ENCODE results near the gene UNC119. TPM values are rescaled to one million over a fixed set of nuclear protein-coding genes. Genes with fewer than 3 reads are reported as not detected.

UNC119 gene
- polyA plus RNA-seq, 1 donor = 15.5 TPM

DNA sequence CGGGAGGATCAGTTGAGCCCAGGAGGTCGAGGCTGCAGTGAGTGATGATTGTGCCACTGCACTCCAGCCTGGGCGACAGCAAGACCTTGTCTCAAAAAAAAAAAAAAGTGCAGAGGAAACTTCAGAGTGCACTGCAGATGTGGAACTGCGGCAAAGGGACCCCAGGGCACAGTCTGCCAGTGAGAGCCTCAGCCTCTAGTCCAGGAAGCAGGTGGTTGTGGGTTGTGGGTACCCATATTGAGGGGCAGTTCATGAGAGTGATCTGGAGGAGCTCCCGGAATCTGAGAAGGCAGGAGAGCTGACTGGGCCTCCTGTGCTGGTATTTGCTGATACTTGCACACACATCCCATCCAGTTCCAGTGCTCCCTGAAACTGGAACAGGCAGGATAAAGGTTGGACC is 33.2 kb downstream of the UNC119 start:
- no peak for DNase-seq

DNA sequence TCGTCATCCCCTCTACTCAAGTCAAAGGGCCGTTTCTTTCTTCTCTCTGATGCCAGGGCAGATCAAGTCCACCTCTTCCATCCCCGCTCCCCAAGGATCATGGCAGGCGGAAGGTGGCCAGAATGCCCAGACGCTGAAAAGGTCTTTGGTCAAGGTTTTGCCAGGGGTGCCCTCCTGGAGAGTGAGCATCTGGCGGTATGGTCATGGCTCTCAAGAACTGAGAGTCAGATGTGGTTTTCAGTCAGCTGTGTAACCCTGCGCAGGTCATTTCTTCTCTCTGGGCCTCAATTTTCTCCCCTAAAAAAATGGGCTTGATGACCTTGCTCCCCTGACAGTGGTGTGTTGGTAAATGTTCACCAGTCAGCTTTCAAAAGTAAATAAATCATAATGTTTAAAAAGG is 33.8 kb downstream of the UNC119 start:
- no peak for DNase-seq

DNA sequence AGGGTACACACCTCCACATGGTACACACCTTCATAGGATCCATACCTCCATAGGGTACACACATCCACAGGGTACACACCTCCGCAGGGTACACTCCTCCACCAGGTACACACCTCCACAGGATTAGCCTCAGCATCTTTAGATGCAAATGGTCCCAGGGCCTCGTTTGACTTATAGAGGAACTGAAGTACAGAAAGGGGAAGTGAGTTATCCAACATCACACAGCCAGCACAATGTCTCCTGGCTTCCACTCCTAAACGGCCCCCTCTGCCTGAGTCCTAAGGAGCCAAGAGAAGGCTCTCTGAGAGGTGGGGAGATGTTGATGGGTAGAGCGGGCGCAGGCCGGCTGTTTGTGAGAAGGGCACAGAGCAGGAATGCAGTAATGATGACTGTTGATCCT is 34.3 kb downstream of the UNC119 start:
- DNase-seq = no peak

DNA sequence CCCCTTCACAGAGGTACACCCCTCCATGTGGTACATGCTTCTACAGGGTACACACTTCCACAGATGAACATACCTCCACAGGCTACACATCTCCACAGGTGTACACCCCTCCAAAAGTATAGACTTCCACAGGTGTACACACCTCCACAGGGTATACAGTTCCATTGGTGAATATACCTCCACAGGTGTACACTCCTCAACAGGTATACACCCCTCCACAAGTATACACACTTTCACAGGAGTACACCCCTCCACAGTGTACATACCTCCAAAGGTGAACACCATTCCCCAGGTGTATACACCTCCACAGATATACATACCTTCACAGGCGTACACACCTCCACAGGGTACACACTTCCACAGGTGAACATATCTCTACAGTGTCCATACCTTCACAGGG is 36.9 kb downstream of the UNC119 start:
- DNase-seq = no peak

DNA sequence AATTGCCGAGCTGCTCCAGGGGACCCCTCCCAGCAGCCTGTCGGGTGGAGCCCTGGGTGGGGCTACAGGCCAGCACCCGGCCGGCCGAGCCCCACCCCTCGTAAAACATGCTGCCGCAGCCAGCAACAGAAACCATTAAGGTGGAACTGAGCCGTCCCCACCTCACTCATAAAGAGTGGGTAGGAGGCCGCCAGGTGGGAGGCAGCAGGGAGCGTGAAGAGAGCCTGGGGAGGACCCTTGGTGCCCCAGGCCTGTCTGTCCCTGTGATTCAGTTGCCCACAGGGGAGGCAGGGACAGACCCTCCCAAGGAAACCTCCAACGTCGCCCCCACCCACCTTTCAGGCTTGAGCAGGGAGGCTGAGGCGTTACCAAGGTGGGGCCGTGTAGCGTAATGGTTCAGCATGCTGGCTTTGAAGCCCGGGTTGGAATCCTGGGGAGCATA is 37.8 kb downstream of the UNC119 start:
- no peak for DNase-seq

DNA sequence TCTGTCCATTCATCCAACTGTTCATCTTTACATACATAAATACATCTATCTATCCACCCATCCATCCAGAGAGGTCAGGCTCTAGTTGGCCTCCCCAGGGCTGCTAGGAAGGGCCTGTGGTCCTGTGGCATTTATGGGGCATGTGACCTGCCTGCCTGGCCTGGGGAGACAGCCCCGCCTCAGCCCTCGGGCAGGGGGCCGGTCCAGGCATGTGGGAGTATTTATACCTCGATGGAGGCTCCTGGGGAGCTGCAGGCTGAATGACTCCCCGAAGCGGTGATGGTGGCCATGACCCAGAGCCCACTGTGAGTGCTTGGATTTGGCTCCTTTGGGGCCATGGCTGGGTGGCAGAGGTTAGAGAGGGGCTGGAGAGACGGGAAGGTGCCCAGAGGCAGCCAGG is 38.9 kb downstream of the UNC119 start:
- no peak for DNase-seq

DNA sequence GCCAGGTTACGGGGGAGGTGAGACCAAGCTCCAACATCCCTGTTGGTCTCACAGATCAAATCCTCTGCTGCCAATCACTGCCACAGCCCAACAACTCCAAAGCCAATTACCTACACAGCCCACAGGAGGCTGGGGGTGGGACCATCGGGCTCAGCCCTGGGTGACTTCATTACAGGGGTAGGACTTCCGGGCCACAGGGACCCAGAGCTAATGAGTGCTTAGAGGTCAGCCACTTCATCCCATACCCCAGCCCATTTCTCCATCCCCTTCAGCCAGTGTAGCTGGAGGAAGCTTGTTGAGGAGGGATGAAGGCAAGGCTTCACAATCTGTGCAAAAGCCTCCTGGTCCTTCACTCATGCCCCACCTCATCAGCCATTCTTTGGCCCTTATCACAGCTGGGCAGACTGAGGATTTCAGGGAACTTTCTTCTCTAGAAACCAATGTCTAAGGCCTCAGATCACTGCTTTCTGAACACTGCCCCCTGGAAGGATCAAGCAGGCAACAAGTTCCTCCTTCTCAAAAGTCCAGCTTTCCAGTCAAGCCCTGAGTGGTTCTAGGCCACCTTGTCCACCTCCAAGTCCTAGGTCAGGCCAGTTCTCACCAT is 40.5 kb downstream of the UNC119 start:
- DNase-seq = no peak

DNA sequence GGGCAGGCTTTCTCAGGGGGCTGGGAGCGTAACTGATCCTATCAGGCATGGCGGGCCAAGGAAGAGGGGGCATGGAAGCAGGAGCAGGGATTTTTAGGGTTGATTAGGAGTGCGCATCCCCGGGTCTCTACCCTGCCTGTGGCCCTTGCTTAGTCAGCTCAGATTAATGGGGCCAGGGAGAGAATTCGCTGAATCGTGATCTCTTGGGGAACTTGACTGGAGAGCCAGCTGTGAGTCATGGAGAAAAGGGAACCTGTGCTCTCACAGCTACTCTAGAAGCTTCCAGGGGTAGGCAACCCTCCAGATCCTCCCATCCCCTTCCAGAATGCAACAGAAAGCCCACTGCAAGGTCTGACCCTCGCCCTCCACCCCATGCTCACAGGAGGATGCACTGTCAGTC is 42.6 kb downstream of the UNC119 start:
- no peak for DNase-seq

DNA sequence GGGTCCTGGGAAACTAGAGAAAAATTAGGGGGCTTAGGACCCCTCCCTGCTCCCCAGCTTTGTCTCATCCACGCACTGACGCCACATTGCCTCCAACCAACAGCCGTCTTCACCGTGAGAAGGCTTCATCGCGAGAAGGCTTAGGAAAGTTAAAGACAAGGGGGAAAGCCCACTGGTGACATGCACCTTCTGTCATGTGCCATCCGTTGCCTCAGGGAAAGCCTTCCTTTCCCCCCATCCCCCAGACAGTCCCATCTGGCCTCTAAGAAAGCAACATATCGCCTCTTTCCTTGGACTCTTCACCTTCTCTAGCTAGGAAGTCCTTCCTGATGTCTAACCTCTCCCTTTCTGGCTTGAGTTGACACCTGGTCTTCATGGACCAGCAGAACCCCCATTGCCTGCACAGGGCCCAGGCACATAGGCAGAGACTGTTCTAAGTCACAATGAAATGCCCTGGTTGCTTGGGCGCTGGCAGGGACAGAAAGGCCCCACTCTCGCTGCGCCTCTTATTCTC is 44.2 kb downstream of the UNC119 start:
- no peak for DNase-seq

DNA sequence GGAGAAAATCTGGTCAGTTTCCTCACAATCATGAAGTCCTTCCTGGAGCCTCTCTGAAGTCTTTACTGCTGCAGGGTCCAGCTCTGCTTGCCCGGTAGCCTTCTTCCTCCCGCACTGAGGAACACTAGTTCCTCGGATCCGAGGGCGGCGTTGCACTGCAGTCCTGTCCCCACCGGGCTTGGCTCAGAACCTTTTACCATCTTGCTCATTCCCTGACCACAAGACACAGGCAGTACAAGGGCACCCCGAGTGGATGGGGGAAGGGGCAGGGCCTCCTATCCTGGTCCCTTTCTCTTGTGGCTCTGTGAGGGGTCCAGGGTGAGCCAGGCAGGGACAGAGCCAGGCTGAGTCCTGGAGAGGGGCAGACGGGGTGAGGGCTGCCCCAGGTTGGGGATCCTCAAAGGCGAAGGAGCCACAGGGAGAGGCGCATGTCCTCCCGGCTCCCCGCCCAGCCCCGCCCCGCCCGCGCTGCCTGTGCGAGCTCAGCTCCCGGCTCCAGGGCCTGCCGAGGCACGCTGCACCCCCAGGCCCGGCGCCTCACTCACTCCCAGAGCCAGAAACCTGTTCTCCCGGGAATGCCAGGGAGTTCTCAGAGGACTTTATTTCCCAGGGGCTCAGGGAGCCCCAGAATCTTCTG is 44.7 kb downstream of the UNC119 start:
- no peak for DNase-seq

DNA sequence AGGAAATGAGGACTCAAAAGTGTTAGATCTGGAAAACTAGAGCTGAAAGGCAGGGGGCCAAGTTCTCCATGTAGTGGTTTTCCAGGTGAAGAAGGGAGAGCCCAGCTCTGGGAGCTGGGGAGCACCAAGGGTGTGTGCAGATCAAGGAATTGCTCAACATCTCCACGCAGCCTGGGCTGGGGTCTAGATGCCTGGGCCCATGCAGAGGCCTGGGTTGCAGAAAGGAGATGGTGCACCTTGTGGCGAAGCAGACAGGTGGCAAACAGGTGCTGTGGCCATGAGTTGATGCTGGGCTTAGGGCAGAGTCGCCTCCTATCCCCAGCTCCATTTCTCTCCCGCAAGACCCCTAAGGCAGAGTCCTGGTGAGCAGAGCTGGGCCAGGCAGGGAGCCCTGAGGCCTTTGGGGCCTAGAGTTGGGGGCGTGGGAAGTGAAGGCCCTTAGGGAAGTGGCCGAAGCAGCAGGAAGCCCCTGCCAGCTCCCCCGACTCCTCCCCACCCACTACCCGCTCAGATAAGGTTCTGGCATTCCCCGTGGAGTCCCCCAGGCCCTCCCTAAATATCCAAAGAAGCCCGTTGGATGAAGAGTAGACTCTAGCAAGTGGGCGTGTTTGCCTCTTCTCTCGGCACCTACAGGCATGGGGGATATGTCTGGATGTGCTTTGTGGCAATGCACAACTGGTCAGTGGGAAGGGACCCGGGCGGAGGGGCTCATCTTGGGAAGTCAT is 45.5 kb downstream of the UNC119 start:
- DNase-seq = no peak

DNA sequence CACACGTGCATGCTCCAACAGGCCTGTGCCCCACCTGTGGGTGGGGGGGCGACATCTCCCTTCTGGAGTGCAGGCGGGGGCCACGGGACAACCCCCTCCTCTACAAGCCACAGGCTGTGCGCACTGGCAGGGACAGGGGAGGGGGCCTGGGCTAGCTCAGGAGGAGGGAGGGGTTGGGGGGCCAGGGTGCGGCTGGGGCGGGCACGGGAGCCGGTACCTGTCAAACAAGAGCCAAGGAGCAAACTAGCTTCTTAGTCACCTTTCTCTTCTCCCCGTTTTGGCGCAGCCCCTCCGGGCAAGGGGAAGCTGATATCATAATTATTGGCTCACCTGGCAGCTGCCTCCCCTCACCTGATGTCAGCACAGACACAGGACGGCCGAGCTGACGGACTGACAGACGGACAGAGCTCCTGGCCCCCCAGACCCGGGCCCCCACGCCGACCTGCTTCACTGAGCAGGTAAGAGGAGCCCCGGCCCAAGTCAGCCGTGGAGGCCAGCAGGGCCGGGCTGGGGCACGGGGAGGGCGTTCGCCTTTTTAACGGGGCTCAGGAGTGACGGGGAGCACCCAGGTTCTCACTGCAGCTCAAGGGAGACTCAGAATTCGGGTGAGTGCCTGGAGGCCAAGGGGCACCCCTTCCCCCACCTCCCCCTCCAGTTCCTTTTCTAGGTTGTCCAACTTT is 46.3 kb downstream of the UNC119 start, which contains the start of gene FOXN1:
FOXN1 (plus strand) TSS at position 363 of the 680 bp plus-strand sequence. CDS start 17,622 bp downstream, outside the sequence.
- no peak for DNase-seq

DNA sequence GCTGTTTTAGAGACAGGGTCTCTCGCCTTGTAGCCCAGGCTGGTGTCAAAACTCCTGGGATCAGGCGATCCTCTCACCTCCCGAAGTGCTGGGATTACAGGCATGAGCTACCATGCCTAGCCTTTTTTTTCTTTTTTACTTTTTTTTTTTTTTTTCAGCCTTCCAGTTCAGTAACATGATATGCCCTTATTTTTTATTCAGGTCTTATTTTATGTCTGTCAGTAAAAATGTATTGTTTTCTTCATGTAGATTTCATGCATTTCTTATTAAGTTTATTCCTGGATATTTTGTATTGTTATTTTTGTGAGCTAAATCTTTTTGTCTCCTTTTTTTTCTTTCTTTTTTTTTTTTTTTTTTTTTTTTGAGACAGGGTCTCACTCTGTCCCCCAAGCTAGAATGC is 49.0 kb downstream of the UNC119 start:
- DNase-seq = no peak

DNA sequence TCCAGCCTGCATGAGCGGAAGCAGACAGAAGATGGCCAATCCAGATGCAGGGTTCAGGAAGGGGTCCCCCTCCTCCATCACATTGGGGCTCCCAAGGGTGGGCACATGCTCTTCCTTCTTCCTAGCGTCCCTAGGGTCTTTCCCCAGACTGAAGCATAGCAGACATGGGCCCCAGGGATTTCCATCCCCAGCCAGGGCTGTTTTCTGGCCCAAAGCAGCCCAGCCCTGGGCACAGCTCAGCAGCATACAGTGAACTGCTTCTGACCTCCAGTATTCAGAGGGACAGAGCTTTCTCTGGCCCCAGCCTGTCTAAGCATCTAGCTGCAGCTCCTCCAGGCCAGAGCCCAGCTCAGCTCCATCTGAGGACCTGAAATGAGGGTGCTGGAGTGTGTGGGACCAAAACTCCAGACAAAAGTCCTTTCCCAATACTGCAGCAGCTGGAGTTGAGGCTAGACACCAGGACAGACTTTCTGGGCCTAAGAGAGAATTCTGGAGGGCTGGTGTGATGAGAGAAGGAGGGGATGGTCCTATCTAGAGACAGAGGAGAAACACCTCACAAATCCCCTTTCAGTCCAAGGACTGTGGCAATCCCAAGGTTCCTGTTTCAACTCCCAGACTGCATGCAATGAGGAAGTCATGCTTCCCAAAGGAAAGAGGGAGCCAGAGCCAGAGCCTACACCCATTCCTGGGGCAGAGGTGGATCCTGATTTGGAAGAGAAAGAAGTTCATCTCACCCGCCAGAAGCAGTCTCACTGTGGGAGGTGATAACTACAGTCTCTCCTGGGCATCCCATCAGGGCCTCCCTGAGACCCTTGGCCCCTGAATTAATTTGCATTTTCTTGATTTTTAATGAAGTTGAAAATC is 50.8 kb downstream of the UNC119 start:
- DNase-seq = no peak

DNA sequence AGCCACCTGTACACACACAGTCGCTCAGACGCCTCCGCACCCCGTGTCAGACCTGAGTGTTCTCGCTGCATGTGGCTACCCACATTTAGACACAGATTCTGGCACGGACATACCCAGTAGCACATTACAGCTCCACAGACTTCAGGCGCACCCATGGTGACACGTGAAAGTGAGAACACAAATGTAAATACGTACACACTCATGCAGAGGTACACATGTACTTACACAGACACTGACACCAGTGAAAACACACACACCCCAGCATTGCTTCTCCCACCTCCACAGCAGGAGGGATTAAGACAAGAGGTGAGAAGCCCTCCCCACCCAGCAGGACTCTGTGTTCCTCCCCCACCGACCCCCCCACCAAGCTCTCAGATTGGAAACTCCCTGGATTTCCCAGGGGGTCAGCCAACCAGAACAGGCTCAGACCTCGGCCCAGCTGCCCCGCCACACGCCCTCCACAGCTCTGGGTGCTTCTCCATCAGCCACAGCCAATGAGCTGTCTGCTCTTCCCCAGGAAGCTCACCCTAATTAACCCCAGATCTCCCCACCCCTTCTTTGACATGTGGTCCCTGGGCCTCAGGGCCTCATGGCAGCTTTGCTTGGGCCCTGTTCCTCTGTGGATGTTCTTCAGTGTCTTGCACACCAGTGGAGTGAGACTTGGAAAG is 51.6 kb downstream of the UNC119 start:
- no peak for DNase-seq

DNA sequence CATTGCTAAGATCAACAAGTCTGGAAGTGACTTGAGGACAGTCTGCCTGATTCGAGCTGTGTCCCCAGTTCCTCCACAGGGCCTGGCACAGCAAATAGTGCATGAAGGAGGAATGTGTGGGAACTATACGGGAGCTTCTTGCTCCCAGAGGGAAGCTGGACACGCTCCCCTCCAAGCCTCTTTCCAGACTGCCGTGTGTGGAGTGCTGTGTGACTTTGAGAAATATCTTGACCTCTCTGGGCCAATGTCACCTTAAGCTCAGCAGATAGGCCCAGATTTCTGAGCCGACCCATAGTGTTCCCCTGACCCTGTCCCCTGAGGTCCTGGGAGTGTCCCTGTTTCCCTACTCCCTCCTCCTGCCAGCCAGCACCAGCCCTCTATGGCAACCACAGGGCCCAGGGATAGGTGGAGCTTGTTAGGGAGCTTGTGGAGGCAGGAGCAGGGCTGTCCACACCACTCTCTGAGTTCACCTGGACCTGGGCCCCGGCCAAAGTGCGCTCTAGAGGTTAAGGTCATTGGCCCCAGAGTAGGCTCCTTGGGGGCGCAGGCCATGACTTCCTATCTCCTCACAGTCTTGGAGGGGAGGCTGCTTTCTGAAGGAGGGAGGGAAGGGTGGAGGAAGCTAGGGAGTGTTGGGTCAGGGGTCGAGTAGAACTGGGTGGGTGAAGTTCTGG is 52.6 kb downstream of the UNC119 start:
- no peak for DNase-seq

DNA sequence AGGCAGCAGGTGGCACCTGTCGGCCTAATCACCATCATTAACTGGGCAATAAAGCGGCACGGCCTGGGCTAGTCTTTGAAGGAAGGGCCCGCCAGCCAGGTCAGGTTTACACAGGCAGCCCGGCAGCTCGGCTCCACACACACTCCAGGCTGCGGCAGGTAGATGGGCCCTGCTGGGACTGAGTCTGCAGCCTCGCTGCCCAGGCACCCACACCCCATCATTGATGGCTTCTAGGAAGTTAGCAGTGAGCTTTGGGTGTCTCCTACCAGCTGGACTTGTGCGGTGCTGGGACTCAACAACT is 53.1 kb downstream of the UNC119 start:
- DNase-seq = no peak

DNA sequence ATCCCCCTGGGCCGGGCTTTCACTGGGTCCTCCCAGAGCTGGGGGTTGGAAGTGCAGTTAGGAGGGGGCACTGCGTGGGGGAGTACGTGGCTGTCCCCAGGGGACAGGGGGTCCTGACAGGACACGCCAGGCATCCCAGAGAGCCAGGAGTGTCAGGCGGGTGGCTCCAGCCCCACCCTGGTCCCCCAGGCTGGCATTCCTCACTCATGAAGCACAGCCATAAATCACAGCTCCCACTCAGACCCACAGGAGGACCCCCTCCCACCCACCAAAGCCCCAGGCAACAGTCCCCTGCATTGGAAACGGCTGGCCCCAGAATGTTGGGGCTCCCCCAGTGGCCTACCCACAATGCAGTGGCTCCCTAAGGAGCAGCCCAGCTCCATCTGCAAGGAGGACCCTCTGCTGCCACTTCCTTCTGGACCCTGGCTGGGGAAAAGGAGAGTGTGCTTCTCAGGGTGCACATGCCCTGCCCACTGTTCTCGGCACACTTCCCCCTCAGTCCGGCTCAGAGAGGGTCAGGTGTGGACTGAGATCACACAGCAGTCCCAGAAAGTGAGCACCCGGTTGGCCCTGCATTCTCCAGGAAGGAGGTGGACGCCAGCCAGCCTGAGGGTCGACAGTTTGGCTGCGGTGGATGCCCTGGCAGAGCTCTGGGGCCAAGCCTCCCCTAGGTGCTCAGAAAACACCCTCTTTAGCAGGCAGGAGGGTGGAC is 53.6 kb downstream of the UNC119 start:
- no peak for DNase-seq

DNA sequence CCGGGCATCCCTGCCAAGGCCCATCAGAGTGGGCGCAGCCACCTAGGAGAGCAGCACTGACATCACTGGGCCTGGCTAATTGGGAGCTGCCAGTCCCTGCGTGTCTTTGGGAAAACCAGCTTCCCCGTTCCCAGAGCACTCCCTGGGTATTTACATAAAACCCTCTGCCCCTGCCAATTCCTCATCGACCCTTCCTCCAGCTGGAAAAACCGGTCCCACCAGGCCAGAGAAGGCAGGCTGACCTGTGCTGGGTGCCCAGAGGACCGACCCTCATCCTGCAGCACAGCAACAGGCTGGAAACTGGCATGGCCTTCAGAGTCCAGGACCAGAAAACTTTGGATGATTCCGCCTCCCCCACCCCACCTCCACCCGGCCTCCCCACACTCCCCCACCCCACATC is 54.5 kb downstream of the UNC119 start:
- no peak for DNase-seq

Data from hindlimb muscle (tissue), 1 donor.